ENCODE data around the gene CAPN11. TPM values are rescaled to one million over a fixed set of nuclear protein-coding genes. Genes with fewer than 3 reads are reported as not detected.

CAPN11 gene
- total and polyA plus RNA-seq, 2 experiments from 2014 or later = 1.1 to 1.7 TPM

DNA sequence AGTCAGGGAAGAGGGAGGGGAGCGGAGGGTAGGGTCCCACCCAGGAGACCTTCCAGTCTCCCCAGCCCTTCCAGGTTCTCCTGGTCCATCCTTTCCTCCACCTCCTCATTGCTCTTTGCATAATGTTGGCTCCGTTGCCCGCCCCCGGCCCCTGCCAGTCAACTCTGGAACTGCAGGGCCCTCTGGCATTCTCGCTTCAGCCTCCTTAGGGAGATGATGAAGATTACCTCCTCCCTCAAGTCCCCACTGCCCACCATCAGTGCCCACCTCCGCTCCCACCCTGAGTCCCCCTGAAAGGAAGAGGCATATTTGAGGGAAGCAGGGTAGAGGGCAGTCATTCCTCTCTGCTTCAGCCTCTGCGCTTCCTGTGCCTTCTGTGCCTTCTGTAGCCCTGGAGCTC is 22.7 kb upstream of the CAPN11 start:
- peaks cover 53% of the 10 kb centered on the region for H3K4me1 Mint-ChIP-seq
- H3K4me3 ChIP-seq = no peak overlapping the region
- H3K79me2 ChIP-seq (replicated peaks; ENCODE audit: insufficient read depth) = peaks cover 8% of the 10 kb centered on the region; the same call in 1 of the 2 replicates
- no peaks in the 10 kb centered on the region for H3K27me3 ChIP-seq (ENCODE audit: insufficient read depth)
- H2AFZ ChIP-seq = no peak overlapping the region
- TF ChIP-seq NANOG (IDR thresholded peaks at IDR 0.05; ENCODE audit: borderline replicate concordance) = no peak
- TF ChIP-seq CREB1 (CRISPR knock-in tag; IDR thresholded peaks at IDR 0.05; ENCODE audit: low read depth) = no peak
- TF ChIP-seq STAT1 (IDR thresholded peaks at IDR 0.05; ENCODE audit: unreplicated experiment) = no peak
- TF ChIP-seq, protein P1, sequence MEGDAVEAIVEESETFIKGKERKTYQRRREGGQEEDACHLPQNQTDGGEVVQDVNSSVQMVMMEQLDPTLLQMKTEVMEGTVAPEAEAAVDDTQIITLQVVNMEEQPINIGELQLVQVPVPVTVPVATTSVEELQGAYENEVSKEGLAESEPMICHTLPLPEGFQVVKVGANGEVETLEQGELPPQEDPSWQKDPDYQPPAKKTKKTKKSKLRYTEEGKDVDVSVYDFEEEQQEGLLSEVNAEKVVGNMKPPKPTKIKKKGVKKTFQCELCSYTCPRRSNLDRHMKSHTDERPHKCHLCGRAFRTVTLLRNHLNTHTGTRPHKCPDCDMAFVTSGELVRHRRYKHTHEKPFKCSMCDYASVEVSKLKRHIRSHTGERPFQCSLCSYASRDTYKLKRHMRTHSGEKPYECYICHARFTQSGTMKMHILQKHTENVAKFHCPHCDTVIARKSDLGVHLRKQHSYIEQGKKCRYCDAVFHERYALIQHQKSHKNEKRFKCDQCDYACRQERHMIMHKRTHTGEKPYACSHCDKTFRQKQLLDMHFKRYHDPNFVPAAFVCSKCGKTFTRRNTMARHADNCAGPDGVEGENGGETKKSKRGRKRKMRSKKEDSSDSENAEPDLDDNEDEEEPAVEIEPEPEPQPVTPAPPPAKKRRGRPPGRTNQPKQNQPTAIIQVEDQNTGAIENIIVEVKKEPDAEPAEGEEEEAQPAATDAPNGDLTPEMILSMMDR (conservative IDR thresholded peaks at IDR 0.05; ENCODE audit: low read depth in 2 of 2) = peak in 1 of 2 experiments; percentile 18; a peak in 1 of 4 replicates
- TF ChIP-seq EZH2 (IDR thresholded peaks at IDR 0.05; ENCODE audit: low read depth, unreplicated experiment) = no peak
- TF ChIP-seq POLR2AphosphoS5 (IDR thresholded peaks at IDR 0.05; ENCODE audit: low read depth) = no peak
- TF ChIP-seq, protein P2, sequence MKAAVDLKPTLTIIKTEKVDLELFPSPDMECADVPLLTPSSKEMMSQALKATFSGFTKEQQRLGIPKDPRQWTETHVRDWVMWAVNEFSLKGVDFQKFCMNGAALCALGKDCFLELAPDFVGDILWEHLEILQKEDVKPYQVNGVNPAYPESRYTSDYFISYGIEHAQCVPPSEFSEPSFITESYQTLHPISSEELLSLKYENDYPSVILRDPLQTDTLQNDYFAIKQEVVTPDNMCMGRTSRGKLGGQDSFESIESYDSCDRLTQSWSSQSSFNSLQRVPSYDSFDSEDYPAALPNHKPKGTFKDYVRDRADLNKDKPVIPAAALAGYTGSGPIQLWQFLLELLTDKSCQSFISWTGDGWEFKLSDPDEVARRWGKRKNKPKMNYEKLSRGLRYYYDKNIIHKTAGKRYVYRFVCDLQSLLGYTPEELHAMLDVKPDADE (IDR thresholded peaks at IDR 0.05) = no peak
- ATAC-seq = no peak; the same call in 2 of the 3 replicates
- no peaks in the 10 kb centered on the region; the same call in 1 of the 2 replicates for H3K36me3 ChIP-seq (ENCODE audit: insufficient read depth)
- H3K9me2 ChIP-seq (ENCODE audit: insufficient read depth) = no peaks in the 10 kb centered on the region
- no peak overlapping the region for H3K4me3 Mint-ChIP-seq
- H3K27me3 Mint-ChIP-seq (ENCODE audit: insufficient read depth, low read depth, poor library complexity) = peaks cover 25% of the 10 kb centered on the region
- peaks cover under 1% of the 10 kb centered on the region; the same call in 1 of the 2 replicates for H4K20me1 ChIP-seq (replicated peaks; ENCODE audit: insufficient read depth)
- H3K36me3 Mint-ChIP-seq (ENCODE audit: low read depth) = peaks cover 26% of the 10 kb centered on the region
- DNase-seq (ENCODE audit: low spot score) = peak; percentile 27
- H3K27ac ChIP-seq (ENCODE audit: low read depth) = no peak overlapping the region
- H3K27ac Mint-ChIP-seq = no peak overlapping the region
- 0 out of 2 replicates have a peak, but pooled peaks cover 6% of the 10 kb centered on the region for H3F3A ChIP-seq (replicated peaks; ENCODE audit: low read depth)
- no peak overlapping the region for H3K4me2 ChIP-seq
- H3K9me3 Mint-ChIP-seq = no peaks in the 10 kb centered on the region; the same call in 2 of the 3 replicates
- peaks cover 30% of the 10 kb centered on the region for H3K4me1 ChIP-seq (ENCODE audit: insufficient read depth)

DNA sequence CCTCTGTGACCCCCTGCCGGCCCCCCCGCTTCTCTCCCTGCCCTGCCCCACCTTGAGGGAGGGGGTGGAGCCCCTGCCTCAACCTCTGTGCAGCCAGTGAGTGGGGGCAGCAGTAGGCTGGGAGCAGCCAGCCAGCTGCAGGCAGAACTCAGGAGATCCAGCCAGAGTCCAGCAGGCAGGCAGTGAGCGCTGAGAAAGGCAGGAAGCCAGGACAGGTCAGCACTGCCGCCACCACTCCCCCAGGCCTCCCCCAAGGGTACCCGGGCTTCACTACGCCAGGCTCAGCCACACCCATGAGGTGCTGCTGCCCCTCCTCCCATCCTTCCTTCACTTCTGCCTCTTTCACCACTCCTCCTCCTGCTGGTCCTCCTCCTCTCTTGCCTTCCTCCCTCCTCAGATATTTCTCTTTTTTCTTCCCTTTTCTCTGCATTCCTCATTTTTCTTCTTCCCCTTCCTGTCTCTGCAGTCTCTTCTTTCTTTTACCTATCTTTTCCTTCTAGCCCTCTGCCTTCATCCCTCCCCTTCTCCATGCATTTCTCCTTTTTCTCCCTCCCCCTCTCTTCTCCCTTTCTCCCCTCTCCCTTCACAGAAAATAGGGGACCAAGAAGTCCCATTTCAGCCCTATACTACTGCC is 19.8 kb upstream of the CAPN11 start:
- Mint-ChIP-seq H3K9me3 (no peaks in the 10 kb centered on the region), H3K27ac (peak overlapping the region; percentile 75; the same call in 1 of the 2 replicates), H3K4me1 (peaks cover 27% of the 10 kb centered on the region), H3K4me3 (peak overlapping the region; percentile 48; the same call in 1 of the 3 replicates), H3K27me3 (ENCODE audit: insufficient read depth, low read depth, poor library complexity) (peaks cover 20% of the 10 kb centered on the region), H3K36me3 (ENCODE audit: low read depth) (peaks cover 45% of the 10 kb centered on the region)
- TF ChIP-seq JUNB (IDR thresholded peaks at IDR 0.05; ENCODE audit: unreplicated experiment) (no peak), EZH2phosphoT487 (IDR thresholded peaks at IDR 0.05; ENCODE audit: unreplicated experiment) (no peak), ZNF114 (CRISPR knock-in tag; IDR thresholded peaks at IDR 0.05) (no peak)
- TF ChIP-seq, protein P1 (conservative IDR thresholded peaks at IDR 0.05; ENCODE audit: low read depth in 2 of 2) = no peak
- H2AFZ ChIP-seq = no peak overlapping the region
- peaks cover 4% of the 10 kb centered on the region for H3K4me1 ChIP-seq (ENCODE audit: insufficient read depth)
- H3K36me3 ChIP-seq (ENCODE audit: insufficient read depth) = no peaks in the 10 kb centered on the region; the same call in 1 of the 2 replicates
- no peaks in the 10 kb centered on the region for H3F3A ChIP-seq (replicated peaks; ENCODE audit: low read depth)
- no peaks in the 10 kb centered on the region for H3K9me2 ChIP-seq (ENCODE audit: insufficient read depth)
- peak; percentile 64 for ATAC-seq
- DNase-seq (ENCODE audit: low spot score) = peak; percentile 34
- H3K79me2 ChIP-seq (replicated peaks; ENCODE audit: insufficient read depth) = no peaks in the 10 kb centered on the region
- 0 out of 2 replicates have a peak overlapping the region, but pooled peaks have one; percentile 32 for H3K4me2 ChIP-seq
- H3K4me3 ChIP-seq = no peak overlapping the region
- H4K20me1 ChIP-seq (replicated peaks; ENCODE audit: insufficient read depth) = no peaks in the 10 kb centered on the region; the same call in 1 of the 2 replicates
- H3K27me3 ChIP-seq (ENCODE audit: insufficient read depth) = no peaks in the 10 kb centered on the region
- no peak overlapping the region for H3K27ac ChIP-seq (ENCODE audit: low read depth)

Data from GM23338 (cell line).